ENCODE results near the gene PAX7. TPM values are rescaled to one million over a fixed set of nuclear protein-coding genes. Genes with fewer than 3 reads are reported as not detected.

Gene PAX7
- total RNA-seq, 1 donor from 2014 or later: 0.05 TPM

DNA sequence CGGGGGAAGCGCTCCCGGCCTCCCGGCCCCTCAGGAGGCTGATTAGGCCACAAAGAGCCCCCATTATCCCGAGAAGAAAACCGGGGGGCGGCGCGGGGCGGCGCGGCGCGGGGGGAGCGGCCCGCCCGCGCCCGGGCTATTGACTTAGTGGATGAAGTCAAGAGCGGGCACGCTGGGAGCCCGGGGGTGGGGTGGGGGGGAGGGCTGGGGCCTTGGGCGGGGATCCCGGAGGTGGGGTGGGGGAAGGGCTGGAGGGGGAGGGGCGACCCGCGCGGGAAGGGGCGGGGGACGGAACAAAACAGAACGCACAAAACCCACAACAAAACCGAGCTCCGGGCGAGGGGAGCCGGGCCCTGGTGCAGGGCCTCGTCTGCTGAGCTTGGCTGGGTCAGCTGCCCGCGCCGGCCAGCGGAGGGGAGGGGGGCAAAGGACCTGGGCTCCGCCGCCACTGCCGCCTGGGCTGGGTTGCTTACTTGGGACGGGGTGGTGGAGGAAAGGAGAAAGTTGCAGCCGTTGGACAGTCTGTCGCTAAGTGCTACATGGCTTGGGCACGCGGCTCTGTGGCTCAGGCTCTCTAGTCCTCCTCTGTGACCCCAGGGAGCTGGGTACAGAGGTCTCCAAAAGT lies 16.3 kb downstream of the PAX7 start:
- no peak overlapping the region for H3K4me3 Mint-ChIP-seq (ENCODE audit: unreplicated experiment)
- no peak overlapping the region for H3K4me2 ChIP-seq (ENCODE audit: low read length)
- no peak overlapping the region for H2AFZ ChIP-seq (ENCODE audit: low read depth, low read length)
- no peaks in the 10 kb centered on the region for H4K20me1 ChIP-seq (ENCODE audit: insufficient read depth, low read length)
- no peaks in the 10 kb centered on the region for H3K9me3 ChIP-seq (ENCODE audit: insufficient read depth, low read depth, low read length)
- no peaks in the 10 kb centered on the region for H3K79me2 ChIP-seq (ENCODE audit: insufficient read depth, low read length)
- H3K4me1 Mint-ChIP-seq (ENCODE audit: low read depth, unreplicated experiment): peaks cover 9% of the 10 kb centered on the region
- peaks cover 77% of the 10 kb centered on the region for H3K27me3 Mint-ChIP-seq (ENCODE audit: low read depth, unreplicated experiment)
- no peak overlapping the region for H3K27ac Mint-ChIP-seq (ENCODE audit: unreplicated experiment)
- peaks cover 60% of the 10 kb centered on the region for H3K27me3 ChIP-seq (ENCODE audit: insufficient read depth, low read length)
- H3K27ac ChIP-seq (ENCODE audit: low read depth, low read length): no peak overlapping the region
- no peaks in the 10 kb centered on the region for H3K4me1 ChIP-seq (ENCODE audit: insufficient read depth, low read length)
- DNase-seq (ENCODE audit: low read depth) (no peak), FAIRE-seq (no peak)
- no peak overlapping the region for H3K4me3 ChIP-seq (ENCODE audit: insufficient read depth, low read depth, low read length)
- H3K9ac ChIP-seq (ENCODE audit: low read length): no peak overlapping the region
- no peaks in the 10 kb centered on the region for H3K36me3 Mint-ChIP-seq (ENCODE audit: low read depth, unreplicated experiment)
- H3K36me3 ChIP-seq (ENCODE audit: insufficient read depth, low read length): no peaks in the 10 kb centered on the region
- peaks cover 9% of the 10 kb centered on the region for H3K9me3 Mint-ChIP-seq (ENCODE audit: unreplicated experiment)
- no peak for TF ChIP-seq EZH2 (IDR thresholded peaks at IDR 0.05; ENCODE audit: insufficient read depth, low read length)
- TF ChIP-seq, protein P1, sequence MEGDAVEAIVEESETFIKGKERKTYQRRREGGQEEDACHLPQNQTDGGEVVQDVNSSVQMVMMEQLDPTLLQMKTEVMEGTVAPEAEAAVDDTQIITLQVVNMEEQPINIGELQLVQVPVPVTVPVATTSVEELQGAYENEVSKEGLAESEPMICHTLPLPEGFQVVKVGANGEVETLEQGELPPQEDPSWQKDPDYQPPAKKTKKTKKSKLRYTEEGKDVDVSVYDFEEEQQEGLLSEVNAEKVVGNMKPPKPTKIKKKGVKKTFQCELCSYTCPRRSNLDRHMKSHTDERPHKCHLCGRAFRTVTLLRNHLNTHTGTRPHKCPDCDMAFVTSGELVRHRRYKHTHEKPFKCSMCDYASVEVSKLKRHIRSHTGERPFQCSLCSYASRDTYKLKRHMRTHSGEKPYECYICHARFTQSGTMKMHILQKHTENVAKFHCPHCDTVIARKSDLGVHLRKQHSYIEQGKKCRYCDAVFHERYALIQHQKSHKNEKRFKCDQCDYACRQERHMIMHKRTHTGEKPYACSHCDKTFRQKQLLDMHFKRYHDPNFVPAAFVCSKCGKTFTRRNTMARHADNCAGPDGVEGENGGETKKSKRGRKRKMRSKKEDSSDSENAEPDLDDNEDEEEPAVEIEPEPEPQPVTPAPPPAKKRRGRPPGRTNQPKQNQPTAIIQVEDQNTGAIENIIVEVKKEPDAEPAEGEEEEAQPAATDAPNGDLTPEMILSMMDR (IDR thresholded peaks at IDR 0.05; ENCODE audit: insufficient read depth, low read depth, low read length): no peak

DNA sequence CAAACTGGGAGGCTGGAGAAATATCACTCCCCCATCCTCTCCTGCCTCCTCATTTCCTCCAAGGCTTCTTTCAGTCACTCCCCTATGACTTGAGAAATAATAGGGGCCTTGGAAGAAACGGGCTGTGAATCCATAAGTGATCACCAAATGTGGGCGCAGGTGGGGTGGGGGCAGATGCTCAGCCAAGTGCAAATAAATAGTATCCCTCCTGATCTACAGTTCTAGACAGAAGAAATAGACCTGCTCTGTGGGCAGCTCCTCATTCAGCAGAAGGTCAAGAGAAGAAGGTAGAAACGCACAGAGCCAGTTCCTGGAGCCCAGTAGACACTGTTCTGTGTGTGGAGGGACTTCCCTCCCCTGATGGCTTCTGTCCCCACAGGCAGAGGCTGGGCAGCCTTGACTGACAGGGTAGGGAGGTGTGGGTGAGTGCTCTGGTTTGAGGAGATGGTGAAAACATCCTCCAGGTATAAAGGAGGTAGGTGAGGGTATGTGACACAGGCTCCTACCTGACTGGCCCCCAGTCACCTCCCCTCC lies 17.1 kb downstream of the PAX7 start:
- Histone ChIP-seq H3K27ac (ENCODE audit: low read depth, low read length) (no peak overlapping the region), H3K79me2 (ENCODE audit: insufficient read depth, low read length) (no peaks in the 10 kb centered on the region), H3K4me2 (ENCODE audit: low read length) (no peak overlapping the region), H3K9ac (ENCODE audit: low read length) (no peak overlapping the region), H3K4me3 (ENCODE audit: insufficient read depth, low read depth, low read length) (no peak overlapping the region), H3K36me3 (ENCODE audit: insufficient read depth, low read length) (no peaks in the 10 kb centered on the region), H2AFZ (ENCODE audit: low read depth, low read length) (no peak overlapping the region), H3K4me1 (ENCODE audit: insufficient read depth, low read length) (no peaks in the 10 kb centered on the region), H4K20me1 (ENCODE audit: insufficient read depth, low read length) (no peaks in the 10 kb centered on the region), H3K9me3 (ENCODE audit: insufficient read depth, low read depth, low read length) (no peaks in the 10 kb centered on the region), H3K27me3 (ENCODE audit: insufficient read depth, low read length) (peaks cover 57% of the 10 kb centered on the region)
- no peak for DNase-seq (ENCODE audit: low read depth)
- peaks cover 9% of the 10 kb centered on the region for H3K4me1 Mint-ChIP-seq (ENCODE audit: low read depth, unreplicated experiment)
- H3K9me3 Mint-ChIP-seq (ENCODE audit: unreplicated experiment): peaks cover 9% of the 10 kb centered on the region
- H3K4me3 Mint-ChIP-seq (ENCODE audit: unreplicated experiment): no peak overlapping the region
- H3K27ac Mint-ChIP-seq (ENCODE audit: unreplicated experiment): no peak overlapping the region
- H3K36me3 Mint-ChIP-seq (ENCODE audit: low read depth, unreplicated experiment): no peaks in the 10 kb centered on the region
- H3K27me3 Mint-ChIP-seq (ENCODE audit: low read depth, unreplicated experiment): peaks cover 78% of the 10 kb centered on the region
- no peak for TF ChIP-seq EZH2 (IDR thresholded peaks at IDR 0.05; ENCODE audit: insufficient read depth, low read length)
- TF ChIP-seq, protein P1 (IDR thresholded peaks at IDR 0.05; ENCODE audit: insufficient read depth, low read depth, low read length): no peak
- FAIRE-seq: no peak

DNA sequence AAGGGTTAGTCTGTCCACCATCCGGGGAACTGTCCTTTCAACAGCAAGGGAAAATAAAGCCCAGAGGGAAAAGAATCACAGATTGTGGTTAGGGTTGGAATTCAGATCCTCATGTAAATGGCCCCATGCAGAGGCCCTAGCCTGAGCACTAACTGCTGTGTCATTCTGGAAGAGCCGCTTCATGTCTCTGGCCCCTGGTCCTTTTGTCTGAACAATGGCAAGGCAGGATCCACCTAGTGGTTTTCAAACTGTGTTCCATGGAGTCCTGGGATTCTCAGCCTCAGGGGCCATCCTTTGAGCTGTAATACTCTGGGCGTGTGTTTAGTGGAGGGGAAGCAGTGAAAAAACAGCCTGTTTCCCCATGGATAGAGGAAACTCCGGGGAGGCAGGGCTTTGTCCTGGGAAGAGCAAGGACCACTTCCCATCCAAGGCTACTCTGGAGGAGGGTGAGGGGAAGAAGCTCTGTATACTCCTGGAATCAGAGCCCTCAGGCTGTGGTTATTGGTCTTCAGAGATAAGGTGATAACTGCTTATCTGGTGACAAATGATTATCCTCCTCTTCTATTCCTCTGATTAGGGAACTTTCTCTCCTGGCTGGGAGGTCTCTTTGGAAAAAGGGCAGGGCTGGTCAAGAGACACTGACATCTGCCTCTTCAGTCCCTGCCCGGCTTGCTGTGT lies 19.2 kb downstream of the PAX7 start:
- no peaks in the 10 kb centered on the region for H4K20me1 ChIP-seq (ENCODE audit: insufficient read depth, low read length)
- H3K4me2 ChIP-seq (ENCODE audit: low read length): no peak overlapping the region
- H3K9ac ChIP-seq (ENCODE audit: low read length): no peak overlapping the region
- no peak overlapping the region for H2AFZ ChIP-seq (ENCODE audit: low read depth, low read length)
- no peak overlapping the region for H3K4me3 ChIP-seq (ENCODE audit: insufficient read depth, low read depth, low read length)
- peaks cover 55% of the 10 kb centered on the region for H3K27me3 ChIP-seq (ENCODE audit: insufficient read depth, low read length)
- peak overlapping the region; percentile 91 for H3K27ac Mint-ChIP-seq (ENCODE audit: unreplicated experiment)
- no peaks in the 10 kb centered on the region for H3K36me3 Mint-ChIP-seq (ENCODE audit: low read depth, unreplicated experiment)
- no peak overlapping the region for H3K27ac ChIP-seq (ENCODE audit: low read depth, low read length)
- no peaks in the 10 kb centered on the region for H3K36me3 ChIP-seq (ENCODE audit: insufficient read depth, low read length)
- DNase-seq (ENCODE audit: low read depth) (no peak), FAIRE-seq (no peak)
- H3K9me3 Mint-ChIP-seq (ENCODE audit: unreplicated experiment): peaks cover 5% of the 10 kb centered on the region
- no peak for TF ChIP-seq EZH2 (IDR thresholded peaks at IDR 0.05; ENCODE audit: insufficient read depth, low read length)
- TF ChIP-seq, protein P1 (IDR thresholded peaks at IDR 0.05; ENCODE audit: insufficient read depth, low read depth, low read length): no peak
- H3K27me3 Mint-ChIP-seq (ENCODE audit: low read depth, unreplicated experiment): peaks cover 81% of the 10 kb centered on the region
- H3K4me1 ChIP-seq (ENCODE audit: insufficient read depth, low read length): no peaks in the 10 kb centered on the region
- H3K9me3 ChIP-seq (ENCODE audit: insufficient read depth, low read depth, low read length): no peaks in the 10 kb centered on the region
- H3K4me3 Mint-ChIP-seq (ENCODE audit: unreplicated experiment): no peak overlapping the region
- H3K79me2 ChIP-seq (ENCODE audit: insufficient read depth, low read length): no peaks in the 10 kb centered on the region
- H3K4me1 Mint-ChIP-seq (ENCODE audit: low read depth, unreplicated experiment): peaks cover 14% of the 10 kb centered on the region

Data from astrocyte (in vitro differentiated cells and primary cell).